ENCODE results near the gene RABL6.
"Not testable (repeated sequence)": the region's sequence is repeated elsewhere in the genome, so short reads cannot be mapped to it uniquely, and the experiment has no call there.

Gene RABL6

GRCh38 chr9:136796238-136796774 lies 11.4 kb upstream of the RABL6 start, which contains the start of gene CCDC183:
CCDC183 (plus strand) TSS chr9:136796338; CDS start chr9:136796398, 60 bp downstream.
- DNase-seq = no peak

GRCh38 chr9:136796775-136797347 lies 10.9 kb upstream of the RABL6 start:
- not testable (repeated sequence) for DNase-seq

GRCh38 chr9:136798708-136799078 lies 9.1 kb upstream of the RABL6 start:
- no peak for DNase-seq

GRCh38 chr9:136799079-136799853 lies 8.5 kb upstream of the RABL6 start:
- DNase-seq = no peak

GRCh38 chr9:136799854-136800657 lies 7.7 kb upstream of the RABL6 start:
- DNase-seq = peak; percentile 23

- DNase-seq = no peak
These were observed 5.4 kb upstream of the RABL6 start for GRCh38 chr9:136802321-136802720.

- not testable (repeated sequence) for DNase-seq
These were observed 4.7 kb upstream of the RABL6 start for GRCh38 chr9:136803009-136803550.

- DNase-seq = no peak
These were observed 3.9 kb upstream of the RABL6 start for GRCh38 chr9:136803551-136804508.

- no peak for DNase-seq
These were observed 3.1 kb upstream of the RABL6 start for GRCh38 chr9:136804509-136805206.

- no peak for DNase-seq
These were observed 2.5 kb upstream of the RABL6 start for GRCh38 chr9:136805207-136805740.

- DNase-seq = no peak
These were observed 1.7 kb upstream of the RABL6 start for GRCh38 chr9:136806067-136806466.

- no peak for DNase-seq
These were observed 1.0 kb upstream of the RABL6 start for GRCh38 chr9:136806631-136807201.

GRCh38 chr9:136808075-136808805 lies 492 bp downstream of the RABL6 start:
- DNase-seq = no peak

- DNase-seq = no peak
These were observed 1.0 kb downstream of the RABL6 start for GRCh38 chr9:136808806-136809158.

GRCh38 chr9:136814725-136815421 lies 7.1 kb downstream of the RABL6 start:
- DNase-seq = no peak

GRCh38 chr9:136815422-136815782 lies 7.7 kb downstream of the RABL6 start:
- DNase-seq = no peak

- no peak for DNase-seq
These were observed 13.4 kb downstream of the RABL6 start for GRCh38 chr9:136820971-136821825.

GRCh38 chr9:136821826-136822544 lies 14.2 kb downstream of the RABL6 start:
- no peak for DNase-seq
